Common myeloid progenitor, CD34-positive (primary cell): ENCODE data around the gene TRAPPC3.

Source experiments
- CTCF ChIA-PET: fragments of 350-600 bp; sonication (Branson Sonifier 250); formaldehyde crosslinking; loops from one replicate; lab custom pipeline; 2021; ENCODE audit warnings: antibody characterized with exemption; lab: Charles Lee
- POLR2A ChIA-PET: fragments of 350-600 bp; sonication (Branson Sonifier 250); formaldehyde crosslinking; loops from one replicate; lab custom pipeline; 2021; ENCODE audit warnings: antibody characterized with exemption; lab: Charles Lee
- DNase-seq, 3 donors: peaks; one replicate each; pipeline versions ENCODE4 v3.0.0 to v3.0.0-alpha.2; 2013
- H3K27ac ChIP-seq, 2 experiments: 1 replicate in 1 of 2; 2 replicates in 1 of 2; pipeline ENCODE4 v1.7.0; 2013; ENCODE audit warnings: inconsistent platforms in 2 of 2, low read length in 2 of 2, mild to moderate bottlenecking in 2 of 2, low read depth in 1 of 2, moderate library complexity in 1 of 2; ENCODE audit not compliant: severe bottlenecking in 2 of 2, insufficient read depth in 1 of 2, poor library complexity in 1 of 2
- H3K27me3 ChIP-seq, 5 experiments: replicated peaks in 2 of 5; 1 replicate in 3 of 5; 2 replicates in 2 of 5; pipeline versions ENCODE4 v1.6.1 to v1.7.0; 2013; ENCODE audit warnings: low read length in 4 of 5, mild to moderate bottlenecking in 2 of 5, moderate library complexity in 2 of 5, inconsistent platforms in 1 of 5; ENCODE audit not compliant: insufficient read depth in 5 of 5, control insufficient read depth in 4 of 5
- H3K36me3 ChIP-seq, 4 experiments: 1 replicate in 2 of 4; 2 replicates in 2 of 4; pipeline versions ENCODE4 v1.6.1 to v1.7.0; 2013; ENCODE audit warnings: low read length in 3 of 4, control low read depth in 1 of 4, mild to moderate bottlenecking in 1 of 4; ENCODE audit not compliant: control insufficient read depth in 4 of 4, insufficient read depth in 4 of 4
- H3K4me1 ChIP-seq, 4 experiments: 1 replicate in 3 of 4; 2 replicates in 1 of 4; pipeline versions ENCODE4 v1.6.1 to v1.7.1; 2013; ENCODE audit warnings: low read length in 3 of 4, mild to moderate bottlenecking in 3 of 4, control low read depth in 1 of 4, inconsistent platforms in 1 of 4, moderate library complexity in 1 of 4; ENCODE audit not compliant: control insufficient read depth in 4 of 4, insufficient read depth in 4 of 4; ENCODE audit errors: control extremely low read depth in 1 of 4
- H3K4me3 ChIP-seq, 7 experiments: 1 replicate in 4 of 7; 2 replicates in 3 of 7; pipeline versions ENCODE4 v1.5.1 to v1.7.0; 2013; ENCODE audit warnings: mild to moderate bottlenecking in 7 of 7, low read length in 6 of 7, moderate library complexity in 6 of 7, inconsistent platforms in 2 of 7, low read depth in 2 of 7, control low read depth in 1 of 7; ENCODE audit not compliant: insufficient read depth in 4 of 7, control insufficient read depth in 1 of 7; ENCODE audit errors: extremely low read depth in 1 of 7
- H3K9me3 ChIP-seq, 5 experiments: 1 replicate in 4 of 5; 2 replicates in 1 of 5; pipeline versions ENCODE4 v1.6.1 to v1.7.1; 2013; ENCODE audit warnings: low read length in 4 of 5, mild to moderate bottlenecking in 2 of 5, inconsistent platforms in 1 of 5, low read depth in 1 of 5, moderate library complexity in 1 of 5; ENCODE audit not compliant: control insufficient read depth in 4 of 5, insufficient read depth in 2 of 5; ENCODE audit errors: control extremely low read depth in 1 of 5
- WGBS: methylation state at CpG from one replicate; pipeline ENCODE4 v1.1.5; 2013; ENCODE audit not compliant: insufficient coverage; 5-methylcytosine and 5-hydroxymethylcytosine counted together

The TRAPPC3 gene

DNA sequence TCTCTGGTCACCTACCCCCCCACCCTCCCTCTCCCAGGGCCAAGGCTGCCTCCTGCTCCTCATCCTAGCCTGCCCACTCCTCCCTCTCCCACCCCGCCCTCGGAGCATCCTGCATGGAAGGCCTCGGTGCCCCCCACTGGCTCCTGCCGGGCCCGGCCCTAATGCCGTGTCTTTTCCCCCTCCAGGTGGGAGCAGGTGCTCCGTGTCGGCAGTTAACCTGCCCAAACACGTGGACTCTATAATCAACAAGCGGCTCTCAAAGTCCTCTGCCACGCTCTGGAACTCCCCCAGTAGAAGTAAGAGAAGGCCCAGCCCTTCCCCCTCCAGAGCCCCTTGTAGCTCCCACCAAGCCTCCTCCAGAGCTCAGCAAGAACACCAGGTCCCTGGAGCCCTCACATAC lies 25.4 kb upstream of the TRAPPC3 start:
- peak overlapping the region in 1 of 2 experiments; percentile 68 for H3K27ac ChIP-seq
- no peak for DNase-seq
- CTCF ChIA-PET = interaction anchor here (1.4 to 3.6 kb wide), 2 partner anchors 13 to 25 kb away, joined by 5 to 15 read pairs; partner anchors contain the start of gene TRAPPC3
- H3K4me1 ChIP-seq = peaks cover 0 to 5% (median 3%) of the 10 kb centered on the region in 4 experiments
- H3K4me3 ChIP-seq = no peak overlapping the region
- no peaks in the 10 kb centered on the region for H3K27me3 ChIP-seq
- no peaks in the 10 kb centered on the region for H3K9me3 ChIP-seq
- 98% methylated on average over 6 of the region's 11 CpGs for WGBS
- H3K36me3 ChIP-seq = peaks cover 26 to 96% (median 82%) of the 10 kb centered on the region in 4 experiments
- POLR2A ChIA-PET = interaction anchor here (0.6 kb wide), 1 partner anchor 21 kb away, joined by 3 read pairs; no protein-coding TSS in a partner anchor

DNA sequence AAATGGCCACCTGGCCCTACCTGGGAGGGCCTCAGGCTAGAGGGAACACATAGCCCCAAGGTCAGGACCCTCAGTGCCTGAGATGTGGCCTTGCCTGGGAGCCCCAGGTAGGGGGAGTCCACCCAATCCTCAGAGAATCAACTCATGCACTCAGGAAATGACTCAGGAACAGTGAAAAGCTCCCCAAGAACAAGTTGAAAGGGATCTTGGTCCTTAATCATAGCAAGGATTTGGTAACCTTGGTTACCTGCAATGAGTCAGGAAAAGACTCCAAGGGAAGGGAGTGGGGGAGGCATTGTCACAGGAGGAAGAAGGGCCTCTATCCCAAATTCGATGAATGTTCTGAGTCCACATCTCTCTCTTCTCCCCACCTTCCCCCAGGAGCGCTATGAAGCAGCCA lies 23.7 kb upstream of the TRAPPC3 start:
- whole genome bisulfite sequencing = no CpG with 5 or more reads among the region's 2 CpGs
- peaks cover 26 to 86% (median 75%) of the 10 kb centered on the region in 4 experiments for H3K36me3 ChIP-seq
- no peaks in the 10 kb centered on the region for H3K9me3 ChIP-seq
- peaks cover 0 to 5% (median 3%) of the 10 kb centered on the region in 4 experiments for H3K4me1 ChIP-seq
- no peak overlapping the region for H3K27ac ChIP-seq
- no peak overlapping the region for H3K4me3 ChIP-seq
- H3K27me3 ChIP-seq = no peaks in the 10 kb centered on the region
- CTCF ChIA-PET = interaction anchor here (0.8 to 3.6 kb wide), 4 partner anchors 10 to 23 kb away, joined by 3 to 15 read pairs (median 7); partner anchors contain the start of gene TRAPPC3
- POLR2A ChIA-PET = interaction anchor here (1.6 kb wide), 1 partner anchor 11 kb away, joined by 4 read pairs; no protein-coding TSS in a partner anchor
- no peak for DNase-seq

DNA sequence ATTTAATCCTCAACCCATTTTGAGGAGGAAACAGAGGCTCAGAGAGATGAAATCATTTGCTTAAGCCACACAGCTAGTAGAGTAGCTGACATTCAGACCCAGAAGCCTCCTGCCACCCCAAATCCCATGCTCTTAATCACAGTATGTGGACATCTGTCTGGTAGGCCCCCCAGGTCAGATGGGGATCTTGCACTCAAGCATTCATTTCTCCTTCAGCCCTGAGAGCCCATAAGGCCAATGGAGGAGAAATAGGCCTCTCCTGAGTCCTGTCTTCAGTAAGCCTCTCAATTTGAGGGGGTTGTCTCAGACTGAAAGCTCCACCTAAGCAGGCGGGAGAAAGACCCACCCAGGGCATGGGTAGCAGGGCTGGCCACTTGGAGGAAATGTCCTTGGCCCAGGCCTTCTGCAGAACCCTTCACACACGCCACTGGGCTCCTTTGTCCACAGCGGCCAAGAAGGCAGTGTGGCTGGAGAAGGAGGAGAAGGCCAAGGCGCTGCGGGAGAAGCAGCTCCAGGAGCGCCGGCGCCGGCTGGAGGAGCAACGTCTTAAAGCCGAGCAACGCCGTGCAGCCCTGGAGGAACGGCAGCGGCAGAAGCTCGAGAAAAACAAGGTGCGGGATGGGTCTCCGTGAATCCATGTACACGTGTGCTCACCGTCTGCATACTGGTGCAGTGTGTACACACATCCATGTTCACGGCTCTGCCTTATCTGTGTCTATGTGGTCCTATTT lies 22.9 kb upstream of the TRAPPC3 start:
- peaks cover 23 to 85% (median 75%) of the 10 kb centered on the region in 4 experiments for H3K36me3 ChIP-seq
- over 99% methylated on average over 21 of the region's 21 CpGs for whole genome bisulfite sequencing
- H3K27me3 ChIP-seq = no peaks in the 10 kb centered on the region
- peaks cover 0 to 5% (median 3%) of the 10 kb centered on the region in 4 experiments for H3K4me1 ChIP-seq
- CTCF ChIA-PET = interaction anchor here (0.8 to 3.6 kb wide), 5 partner anchors 9 to 22 kb away, joined by 3 to 15 read pairs (median 6); partner anchors contain the start of gene TRAPPC3
- no peak overlapping the region for H3K27ac ChIP-seq
- H3K4me3 ChIP-seq = no peak overlapping the region
- no peaks in the 10 kb centered on the region for H3K9me3 ChIP-seq
- no peak for DNase-seq
- POLR2A ChIA-PET = interaction anchor here (0.9 to 1.6 kb wide), 3 partner anchors 10 to 22 kb away, joined by 3 to 4 read pairs (median 3); no protein-coding TSS in a partner anchor

DNA sequence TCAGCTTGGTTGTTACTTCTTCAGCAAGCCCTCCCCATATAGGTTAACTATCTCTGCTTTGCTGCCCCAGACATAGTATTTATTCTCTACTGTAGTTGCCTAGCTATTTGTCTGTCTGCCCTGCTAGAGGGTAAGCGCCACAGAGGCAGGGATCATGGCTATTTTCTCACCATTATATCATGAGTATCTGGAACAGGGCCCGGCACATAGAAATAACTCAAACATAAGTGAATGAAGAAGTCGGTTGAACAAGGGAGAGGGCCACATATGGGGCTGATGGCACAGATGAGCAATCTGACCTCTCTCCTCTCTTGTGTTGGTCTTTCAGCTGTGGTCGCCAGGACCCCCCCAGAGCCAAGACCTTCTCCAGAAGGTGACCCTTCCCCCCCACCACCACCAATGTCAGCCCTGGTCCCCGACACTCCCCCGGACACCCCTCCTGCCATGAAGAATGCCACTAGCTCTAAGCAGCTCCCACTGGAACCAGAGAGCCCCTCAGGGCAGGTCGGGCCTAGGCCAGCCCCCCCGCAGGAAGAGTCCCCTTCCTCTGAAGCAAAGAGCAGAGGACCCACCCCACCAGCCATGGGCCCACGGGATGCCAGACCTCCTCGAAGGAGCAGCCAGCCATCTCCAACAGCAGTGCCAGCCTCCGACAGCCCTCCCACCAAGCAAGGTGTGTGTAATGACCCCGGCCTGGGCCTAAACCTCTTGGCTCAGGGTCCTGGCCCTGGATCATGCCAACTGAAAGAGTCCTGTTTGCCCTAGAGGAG lies 21.5 kb upstream of the TRAPPC3 start:
- H3K4me1 ChIP-seq = peaks cover 0 to 5% (median 3%) of the 10 kb centered on the region in 4 experiments

DNA sequence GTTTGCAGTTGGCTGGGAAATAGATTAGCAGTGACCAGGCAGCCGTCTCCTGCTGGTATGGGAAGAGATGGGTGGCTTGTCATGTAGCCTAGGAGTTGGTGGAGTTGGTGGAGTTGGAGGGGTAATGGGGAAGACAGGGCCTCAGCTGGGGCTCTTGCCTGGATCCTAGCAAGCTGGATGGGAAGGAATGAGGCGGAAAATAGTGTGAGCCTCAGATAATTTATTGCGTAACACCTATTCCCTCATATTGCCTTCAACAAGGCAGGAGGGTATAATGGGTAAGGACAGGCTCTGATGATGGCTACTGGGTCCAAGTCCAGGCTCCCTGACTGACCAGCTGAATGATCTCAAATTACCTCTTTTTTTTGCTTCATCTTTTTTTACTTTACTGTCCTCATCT lies 19.2 kb upstream of the TRAPPC3 start:
- Histone ChIP-seq H3K27ac (no peak overlapping the region), H3K9me3 (no peaks in the 10 kb centered on the region), H3K4me1 (no peaks in the 10 kb centered on the region), H3K27me3 (no peaks in the 10 kb centered on the region), H3K4me3 (no peak overlapping the region), H3K36me3 (peaks cover 13 to 60% (median 53%) of the 10 kb centered on the region in 4 experiments)
- 100% methylated on average over 2 of the region's 3 CpGs for WGBS
- POLR2A ChIA-PET = interaction anchor here (1.4 kb wide), 1 partner anchor 19 kb away, joined by 4 read pairs; the partner anchor contains the start of gene TRAPPC3
- CTCF ChIA-PET = interaction anchor here (1.1 to 2.9 kb wide), 6 partner anchors 9 to 117 kb away, joined by 3 to 9 read pairs (median 5); no protein-coding TSS in a partner anchor
- no peak for DNase-seq

More for the DNA sequence above, 21.5 kb upstream of the TRAPPC3 start:
- ChIA-PET POLR2A (interaction anchor here (0.8 to 1.7 kb wide), 5 partner anchors 8 to 41 kb away, joined by 3 to 6 read pairs (median 3); partner anchors contain the start of gene MAP7D1), CTCF (interaction anchor here (1.3 to 2.9 kb wide), 3 partner anchors 17 to 115 kb away, joined by 7 to 16 read pairs (median 9); partner anchors contain the start of gene TRAPPC3)
- Histone ChIP-seq H3K27ac (no peak overlapping the region), H3K4me3 (no peak overlapping the region), H3K9me3 (no peaks in the 10 kb centered on the region), H3K27me3 (no peaks in the 10 kb centered on the region), H3K36me3 (peaks cover 21 to 83% (median 67%) of the 10 kb centered on the region in 4 experiments)
- no peak for DNase-seq
- 99% methylated on average over 8 of the region's 12 CpGs for WGBS

DNA sequence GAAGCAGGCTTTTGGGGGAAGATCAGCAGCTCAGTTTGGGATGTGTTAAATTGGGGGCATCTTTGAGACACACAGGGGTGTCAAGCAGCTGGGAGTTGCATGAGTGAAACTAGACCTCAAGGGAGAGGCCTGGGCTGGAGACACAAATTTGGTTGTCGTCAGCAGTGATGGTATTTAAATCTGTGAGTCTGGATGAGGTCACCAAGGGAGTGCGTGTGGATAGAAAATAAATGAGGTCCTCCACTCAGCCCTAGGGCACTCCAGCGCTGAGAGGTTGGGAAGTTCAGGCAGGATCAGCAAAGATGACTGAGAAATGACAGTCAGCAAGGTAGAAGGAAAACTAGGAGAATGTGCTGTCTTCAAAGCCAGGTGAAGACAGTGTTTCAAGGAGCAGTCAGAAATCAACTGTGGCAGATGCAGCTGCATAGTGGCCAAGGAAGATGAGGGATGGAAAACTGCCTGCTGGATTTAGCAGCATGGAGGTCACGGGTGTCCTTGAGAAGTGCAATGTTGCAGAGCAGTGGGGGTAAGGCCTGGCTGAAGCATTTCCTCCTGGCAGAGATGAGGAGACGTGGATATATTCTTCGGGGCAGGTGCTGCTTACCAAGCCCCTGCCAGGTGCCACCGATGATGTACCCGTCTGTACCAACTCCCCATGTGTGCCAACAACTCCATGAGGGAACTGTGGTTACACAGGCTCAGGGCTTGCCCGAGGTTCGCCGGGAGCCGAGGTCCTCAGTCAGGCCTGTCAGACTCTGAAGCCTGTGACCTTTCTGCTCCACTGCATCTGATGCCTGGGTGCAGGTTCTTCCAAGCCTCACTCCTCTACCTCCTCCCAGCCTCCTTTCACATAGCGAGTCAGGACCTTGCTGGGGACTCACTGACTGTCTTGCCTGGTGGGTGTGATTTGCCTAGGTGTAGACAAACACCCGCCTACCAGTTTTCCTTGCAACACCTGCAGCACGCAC lies 17.9 kb upstream of the TRAPPC3 start:
- ChIA-PET CTCF (interaction anchor here (2.4 to 2.5 kb wide), 2 partner anchors 14 to 21 kb away, joined by 7 to 11 read pairs; no protein-coding TSS in a partner anchor), POLR2A (no interaction called here)
- Histone ChIP-seq H3K4me3 (no peak overlapping the region), H3K27ac (peak overlapping the region in 1 of 2 experiments; percentile 48), H3K9me3 (no peaks in the 10 kb centered on the region), H3K27me3 (no peaks in the 10 kb centered on the region), H3K36me3 (peaks cover 4 to 56% (median 42%) of the 10 kb centered on the region in 4 experiments), H3K4me1 (peaks cover 0 to 12% (median 8%) of the 10 kb centered on the region in 4 experiments)
- WGBS = 94% methylated on average over 12 of the region's 15 CpGs
- DNase-seq = no peak
